Neuronal stem cell (in vitro differentiated cells): ENCODE data around the gene STXBP1.

Experiments
- DNase-seq: peaks from one replicate; pipeline ENCODE4 v3.0.0-alpha.2; 2013; ENCODE audit warnings: low spot score
- H2AFZ ChIP-seq: one replicate; pipeline ENCODE4 v1.6.1; 2013; ENCODE audit warnings: mild to moderate bottlenecking, low read length, inconsistent platforms
- H2AK5ac ChIP-seq: 2 replicates; pipeline ENCODE4 v1.6.1; 2013; ENCODE audit warnings: low read depth, mild to moderate bottlenecking, inconsistent platforms, low read length, moderate library complexity, mixed read lengths
- H2BK120ac ChIP-seq: 2 replicates; pipeline ENCODE4 v1.6.1; 2013; ENCODE audit warnings: low read depth, mild to moderate bottlenecking, inconsistent platforms, low read length, moderate library complexity, mixed read lengths
- H2BK12ac ChIP-seq: one replicate; pipeline ENCODE4 v1.6.1; 2013; ENCODE audit warnings: low read length, inconsistent platforms
- H2BK15ac ChIP-seq: 2 replicates; pipeline ENCODE4 v1.6.1; 2013; ENCODE audit warnings: mild to moderate bottlenecking, low read length, inconsistent platforms, mixed read lengths
- H2BK5ac ChIP-seq: one replicate; pipeline ENCODE4 v1.6.1; 2013; ENCODE audit warnings: inconsistent platforms, mild to moderate bottlenecking, low read length, moderate library complexity
- H3K14ac ChIP-seq: one replicate; pipeline ENCODE4 v1.6.1; 2013; ENCODE audit warnings: low read length, inconsistent platforms
- H3K18ac ChIP-seq: 2 replicates; pipeline ENCODE4 v1.6.1; 2013; ENCODE audit warnings: low read length, inconsistent platforms
- H3K23ac ChIP-seq: 2 replicates; pipeline ENCODE4 v1.6.1; 2013; ENCODE audit warnings: low read depth, mild to moderate bottlenecking, mixed read lengths, low read length, inconsistent platforms; ENCODE audit not compliant: poor library complexity
- H3K27ac ChIP-seq: replicated peaks from 3 replicates; pipeline ENCODE4 v1.5.1; 2013; ENCODE audit warnings: low read length, inconsistent platforms
- H3K27me3 ChIP-seq, 3 experiments: 2 replicates each; pipeline ENCODE4 v1.6.1; 2013; ENCODE audit warnings: low read length in 3 of 3, mild to moderate bottlenecking in 2 of 3, inconsistent platforms in 1 of 3, low read depth in 1 of 3, mixed read lengths in 1 of 3, moderate library complexity in 1 of 3; ENCODE audit not compliant: control insufficient read depth in 3 of 3, insufficient read depth in 3 of 3
- H3K36me3 ChIP-seq, 2 donors: replicated peaks in 1 of 2; 2 replicates each; pipeline ENCODE4 v1.6.1; 2013; ENCODE audit warnings: low read length in 2 of 2; ENCODE audit not compliant: control insufficient read depth in 2 of 2, insufficient read depth in 2 of 2
- H3K4ac ChIP-seq: 2 replicates; pipeline ENCODE4 v1.6.1; 2013; ENCODE audit warnings: inconsistent platforms, mild to moderate bottlenecking, low read length, moderate library complexity
- H3K4me1 ChIP-seq, 2 donors: 1 replicate in 1 of 2; 2 replicates in 1 of 2; pipeline ENCODE4 v1.6.1; 2013; ENCODE audit warnings: low read length in 2 of 2, low read depth in 1 of 2; ENCODE audit not compliant: control insufficient read depth in 2 of 2, insufficient read depth in 1 of 2
- H3K4me2 ChIP-seq: one replicate; pipeline ENCODE4 v1.6.1; 2013; ENCODE audit warnings: mild to moderate bottlenecking, low read length, inconsistent platforms; ENCODE audit not compliant: insufficient read depth, poor library complexity, severe bottlenecking
- H3K4me3 ChIP-seq, 2 donors: 2 replicates each; pipeline ENCODE4 v1.5.1; 2013; ENCODE audit warnings: low read length in 2 of 2, mild to moderate bottlenecking in 2 of 2, inconsistent platforms in 1 of 2, moderate library complexity in 1 of 2
- H3K79me1 ChIP-seq: one replicate; pipeline ENCODE4 v1.6.1; 2013; ENCODE audit warnings: low read depth, mild to moderate bottlenecking, inconsistent platforms, low read length, moderate library complexity
- H3K9ac ChIP-seq: one replicate; pipeline ENCODE4 v1.6.1; 2013; ENCODE audit warnings: mild to moderate bottlenecking, low read depth, low read length, inconsistent platforms; ENCODE audit not compliant: poor library complexity
- H3K9me3 ChIP-seq, 2 donors: replicated peaks in 1 of 2; 2 replicates each; pipeline versions ENCODE3 to v1.6.1; 2013; ENCODE audit warnings: low read length in 2 of 2, mild to moderate bottlenecking in 2 of 2, inconsistent platforms in 1 of 2, low read depth in 1 of 2, mixed read lengths in 1 of 2, moderate library complexity in 1 of 2; ENCODE audit not compliant: control insufficient read depth in 2 of 2, insufficient read depth in 1 of 2
- H4K8ac ChIP-seq: one replicate; pipeline ENCODE4 v1.6.1; 2013; ENCODE audit warnings: low read depth, mild to moderate bottlenecking, inconsistent platforms, low read length, moderate library complexity
- H4K91ac ChIP-seq: one replicate; pipeline ENCODE4 v1.6.1; 2013; ENCODE audit warnings: low read length, low read depth, mild to moderate bottlenecking, inconsistent platforms; ENCODE audit not compliant: poor library complexity
- WGBS, 2 donors: extraction: QIAGEN DNeasy Blood & Tissue Kit; methylation state at CpG; one replicate each; pipeline ENCODE4 v1.1.7; 2013; ENCODE audit warnings: missing lambda C conversion rate in 2 of 2, mixed read lengths in 1 of 2; ENCODE audit not compliant: insufficient read length in 2 of 2, insufficient replicate concordance in 1 of 2; ENCODE audit errors: extremely low coverage in 2 of 2; 5-methylcytosine and 5-hydroxymethylcytosine counted together

The STXBP1 gene

DNA sequence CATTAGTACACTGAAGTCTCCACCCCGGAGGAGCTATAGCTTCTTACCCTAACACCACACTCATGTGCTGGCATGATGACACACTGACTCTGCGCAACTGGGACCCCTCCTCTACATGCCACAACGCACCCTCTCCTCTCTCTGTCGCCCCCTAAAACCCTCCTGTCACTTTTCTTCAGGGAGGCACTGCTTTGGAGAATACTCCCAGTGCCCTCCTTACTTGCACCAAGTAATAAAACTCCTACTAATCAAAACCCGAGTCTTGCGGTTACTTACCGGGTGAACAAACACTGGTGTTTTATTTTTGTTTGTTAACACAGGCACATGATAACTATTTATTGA, 12.6 kb upstream of the STXBP1 start:
- peaks cover 0 to 10% (median 0%) of the 10 kb centered on the region in 3 experiments for H3K27me3 ChIP-seq
- no peak overlapping the region for H3K4me2 ChIP-seq
- H3K36me3 ChIP-seq: no peaks in the 10 kb centered on the region
- H3K23ac ChIP-seq: no peak overlapping the region
- no CpG with 5 or more reads among the region's 7 CpGs for WGBS, 2 donors
- H2BK5ac ChIP-seq: no peak overlapping the region
- no peak overlapping the region for H2BK15ac ChIP-seq
- H2AK5ac ChIP-seq: no peak overlapping the region
- no peaks in the 10 kb centered on the region for H3K9me3 ChIP-seq
- no peak overlapping the region for H3K27ac ChIP-seq
- H3K14ac ChIP-seq: no peak overlapping the region
- H2BK120ac ChIP-seq: no peak overlapping the region
- no peak overlapping the region for H4K91ac ChIP-seq
- H3K4ac ChIP-seq: no peak overlapping the region
- H2BK12ac ChIP-seq: no peak overlapping the region
- peak overlapping the region; percentile 45 for H2AFZ ChIP-seq
- DNase-seq: no peak
- H3K79me1 ChIP-seq: no peaks in the 10 kb centered on the region
- no peak overlapping the region for H3K9ac ChIP-seq
- H3K4me3 ChIP-seq: no peak overlapping the region
- H3K18ac ChIP-seq: no peak overlapping the region
- no peak overlapping the region for H4K8ac ChIP-seq
- H3K4me1 ChIP-seq: peaks cover 0 to 2% of the 10 kb centered on the region in 2 donors

DNA sequence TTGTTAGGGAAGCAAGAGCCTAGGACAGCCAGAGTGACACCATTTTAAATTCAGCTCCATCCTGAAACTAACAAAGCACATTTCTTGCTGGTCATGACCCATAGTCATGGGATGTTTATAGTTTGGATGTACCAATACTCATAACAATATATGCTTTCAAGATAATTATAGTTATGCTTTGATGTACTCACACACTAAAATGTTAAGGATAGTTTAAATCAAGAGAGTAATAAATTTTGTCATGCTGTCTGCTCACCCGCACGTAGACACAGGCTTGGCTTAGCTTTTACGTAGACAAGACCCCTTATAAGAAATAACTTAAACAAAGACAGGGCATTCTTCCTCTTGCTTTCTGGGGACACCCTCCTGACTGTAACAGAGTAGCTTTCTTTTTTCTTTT, 8.9 kb upstream of the STXBP1 start:
- Histone ChIP-seq H3K4me1 (peaks cover 4 to 7% of the 10 kb centered on the region in 2 donors), H2BK15ac (no peak overlapping the region), H4K91ac (no peak overlapping the region), H2AK5ac (no peak overlapping the region), H3K9me3 (no peaks in the 10 kb centered on the region), H2BK5ac (no peak overlapping the region), H3K4me3 (no peak overlapping the region), H2BK12ac (no peak overlapping the region), H3K36me3 (no peaks in the 10 kb centered on the region), H3K79me1 (no peaks in the 10 kb centered on the region), H3K18ac (no peak overlapping the region), H3K14ac (no peak overlapping the region), H2AFZ (peak overlapping the region; percentile 26), H3K27ac (no peak overlapping the region), H2BK120ac (no peak overlapping the region), H3K23ac (no peak overlapping the region), H3K4ac (no peak overlapping the region), H3K4me2 (no peak overlapping the region), H4K8ac (no peak overlapping the region), H3K9ac (no peak overlapping the region), H3K27me3 (peaks cover 0 to 10% (median 0%) of the 10 kb centered on the region in 3 experiments)
- no CpG with 5 or more reads among the region's 3 CpGs for WGBS, 2 donors
- no peak for DNase-seq

- Histone ChIP-seq H2BK120ac (no peak overlapping the region), H2AK5ac (no peak overlapping the region), H3K23ac (no peak overlapping the region), H3K4me3 (no peak overlapping the region), H3K4me2 (no peak overlapping the region), H3K36me3 (no peaks in the 10 kb centered on the region), H3K9ac (no peak overlapping the region), H2AFZ (no peak overlapping the region), H3K4ac (no peak overlapping the region), H3K79me1 (no peaks in the 10 kb centered on the region), H4K8ac (no peak overlapping the region), H3K14ac (no peak overlapping the region), H2BK5ac (no peak overlapping the region), H2BK12ac (no peak overlapping the region), H3K18ac (no peak overlapping the region), H4K91ac (no peak overlapping the region), H2BK15ac (no peak overlapping the region), H3K27ac (no peak overlapping the region), H3K9me3 (no peaks in the 10 kb centered on the region), H3K27me3 (peaks cover 0 to 24% (median 15%) of the 10 kb centered on the region in 3 experiments), H3K4me1 (peaks cover 6 to 10% of the 10 kb centered on the region in 2 donors)
- DNase-seq: no peak
- no CpG with 5 or more reads among the region's 1 CpG for WGBS, 2 donors
These were observed 6.0 kb upstream of the STXBP1 start for GRCh38 chr9:127606043-127606442.

- Histone ChIP-seq H2AFZ (peak overlapping the region; percentile 96), H3K23ac (peak overlapping the region; percentile 89), H2BK15ac (peak overlapping the region; percentile 92), H3K4me1 (peaks cover 8 to 10% of the 10 kb centered on the region in 2 donors), H3K4me3 (peak overlapping the region; percentile 60 to 68), H3K27me3 (peaks cover 0 to 28% (median 20%) of the 10 kb centered on the region in 3 experiments), H3K9me3 (no peaks in the 10 kb centered on the region), H4K91ac (no peak overlapping the region), H3K36me3 (no peaks in the 10 kb centered on the region), H2BK12ac (no peak overlapping the region), H3K18ac (peak overlapping the region; percentile 98), H3K14ac (peak overlapping the region; percentile 63), H3K79me1 (peaks cover 3% of the 10 kb centered on the region), H2BK5ac (peak overlapping the region; percentile 35), H3K4me2 (peak overlapping the region; percentile 78), H3K9ac (no peak overlapping the region), H3K27ac (no peak overlapping the region), H2BK120ac (no peak overlapping the region), H4K8ac (no peak overlapping the region), H3K4ac (no peak overlapping the region), H2AK5ac (no peak overlapping the region)
- DNase-seq: peak; percentile 68
- WGBS, 2 donors: no CpG with 5 or more reads among the region's 55 CpGs
These were observed 3.7 kb upstream of the STXBP1 start for GRCh38 chr9:127608104-127608966.
